Gastrocnemius medialis (tissue), 4 donors: ENCODE measurements around the gene ZNF536.

Experiments used
- POLR2A ChIP-seq, 2 donors: fragments of 450-650 bp; IDR thresholded peaks; one replicate each; pipeline ENCODE4 v1.6.1; 2017; ENCODE audit warnings: antibody characterized with exemption in 2 of 2, mild to moderate bottlenecking in 2 of 2, moderate library complexity in 2 of 2
- TF ChIP-seq, protein P1 (sequence below), 5 experiments: fragments of 450-650 bp in 3 of 5; fragments of 200-600 bp in 2 of 5; sonication (generic) in 2 of 5; IDR thresholded peaks in 4 of 5; conservative IDR thresholded peaks in 1 of 5; 1 replicate in 4 of 5; 2 replicates in 1 of 5; pipeline ENCODE4 v1.5.1; 2016 to 2019; ENCODE audit warnings: antibody characterized with exemption in 5 of 5, mild to moderate bottlenecking in 3 of 5, moderate library complexity in 3 of 5

DNA sequence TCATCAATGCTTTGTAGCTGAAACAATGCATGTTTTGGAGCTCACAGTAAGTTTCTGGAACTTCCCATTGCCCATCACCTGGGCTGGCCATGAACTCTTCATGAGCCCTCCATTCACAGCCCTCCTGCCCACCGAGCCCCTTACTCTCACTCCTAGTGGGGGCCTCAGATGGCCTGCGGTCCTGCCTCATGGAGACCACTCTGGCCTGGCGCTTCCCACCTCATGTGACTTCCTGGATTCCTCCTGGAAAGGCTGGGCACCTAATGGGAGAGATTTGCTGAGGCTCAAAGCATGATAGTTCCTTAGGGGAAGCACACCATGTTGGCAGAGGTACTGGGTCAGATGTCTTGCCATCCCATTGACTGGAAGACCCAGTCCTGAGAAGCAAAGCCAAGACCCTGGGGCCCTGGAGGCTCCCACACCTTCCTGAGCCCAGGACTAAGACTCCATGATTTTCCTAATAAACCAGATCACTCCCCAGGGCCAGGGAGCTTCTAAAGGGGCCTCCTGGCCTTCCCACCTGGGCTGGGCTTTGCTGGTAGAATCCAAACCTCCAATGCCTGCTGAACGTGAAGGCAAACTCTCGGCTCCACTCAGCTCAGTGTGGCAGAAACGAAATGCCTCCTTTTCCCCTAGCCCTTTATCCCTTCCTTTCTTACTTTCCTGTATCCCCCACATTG, 49.4 kb upstream of the ZNF536 start:
- TF ChIP-seq, protein P1, sequence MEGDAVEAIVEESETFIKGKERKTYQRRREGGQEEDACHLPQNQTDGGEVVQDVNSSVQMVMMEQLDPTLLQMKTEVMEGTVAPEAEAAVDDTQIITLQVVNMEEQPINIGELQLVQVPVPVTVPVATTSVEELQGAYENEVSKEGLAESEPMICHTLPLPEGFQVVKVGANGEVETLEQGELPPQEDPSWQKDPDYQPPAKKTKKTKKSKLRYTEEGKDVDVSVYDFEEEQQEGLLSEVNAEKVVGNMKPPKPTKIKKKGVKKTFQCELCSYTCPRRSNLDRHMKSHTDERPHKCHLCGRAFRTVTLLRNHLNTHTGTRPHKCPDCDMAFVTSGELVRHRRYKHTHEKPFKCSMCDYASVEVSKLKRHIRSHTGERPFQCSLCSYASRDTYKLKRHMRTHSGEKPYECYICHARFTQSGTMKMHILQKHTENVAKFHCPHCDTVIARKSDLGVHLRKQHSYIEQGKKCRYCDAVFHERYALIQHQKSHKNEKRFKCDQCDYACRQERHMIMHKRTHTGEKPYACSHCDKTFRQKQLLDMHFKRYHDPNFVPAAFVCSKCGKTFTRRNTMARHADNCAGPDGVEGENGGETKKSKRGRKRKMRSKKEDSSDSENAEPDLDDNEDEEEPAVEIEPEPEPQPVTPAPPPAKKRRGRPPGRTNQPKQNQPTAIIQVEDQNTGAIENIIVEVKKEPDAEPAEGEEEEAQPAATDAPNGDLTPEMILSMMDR (IDR thresholded peaks at IDR 0.05 in 4 of 5, conservative IDR thresholded peaks at IDR 0.05 in 1 of 5): no peak
- TF ChIP-seq POLR2A (IDR thresholded peaks at IDR 0.05): no peak
